ENCODE data around the gene RNF181.
"Not testable (repeated sequence)": the region's sequence is repeated elsewhere in the genome, so short reads cannot be mapped to it uniquely, and the experiment has no call there.

Gene RNF181

DNA sequence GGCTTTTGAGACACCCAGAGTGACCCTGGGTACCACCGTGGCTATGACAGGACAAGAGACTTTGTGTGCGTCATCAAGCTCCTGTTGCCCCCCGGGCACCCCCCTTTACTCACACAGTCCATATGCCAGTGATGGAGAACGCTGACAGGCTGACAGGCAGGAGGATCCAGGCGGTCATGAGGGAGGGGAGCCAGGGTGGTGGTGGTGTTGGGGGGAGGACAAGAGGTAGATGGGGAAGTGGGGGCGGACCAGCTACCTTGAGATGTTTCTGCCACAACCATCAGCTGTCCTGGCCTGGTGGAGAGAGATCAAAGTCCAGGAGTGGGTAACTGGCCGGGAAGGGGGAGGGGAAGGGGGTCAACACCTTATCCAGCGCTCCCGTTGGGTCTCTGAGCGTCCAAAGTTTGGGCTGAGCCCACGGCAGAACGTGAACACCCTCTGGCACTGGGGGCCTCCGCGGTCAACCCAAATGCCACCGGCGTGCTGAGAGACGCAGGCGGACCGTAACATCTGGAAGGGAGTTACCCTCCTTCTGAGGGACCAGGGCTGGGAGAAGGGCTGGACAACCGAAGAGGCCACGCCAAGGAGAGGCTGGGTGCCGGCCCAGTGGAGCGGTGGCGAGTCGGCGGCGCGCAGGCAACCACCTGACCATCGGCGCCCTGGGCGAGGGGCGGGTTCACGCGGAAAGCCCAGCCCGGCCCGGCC is 6.4 kb downstream of the RNF181 start:
- peak; percentile 50 for ATAC-seq
- no peak for TF ChIP-seq BACH2 (CRISPR knock-in tag; IDR thresholded peaks at IDR 0.05; ENCODE audit: borderline replicate concordance)
- TF ChIP-seq GLIS3 (CRISPR knock-in tag; IDR thresholded peaks at IDR 0.05): no peak
- TF ChIP-seq, protein P1, sequence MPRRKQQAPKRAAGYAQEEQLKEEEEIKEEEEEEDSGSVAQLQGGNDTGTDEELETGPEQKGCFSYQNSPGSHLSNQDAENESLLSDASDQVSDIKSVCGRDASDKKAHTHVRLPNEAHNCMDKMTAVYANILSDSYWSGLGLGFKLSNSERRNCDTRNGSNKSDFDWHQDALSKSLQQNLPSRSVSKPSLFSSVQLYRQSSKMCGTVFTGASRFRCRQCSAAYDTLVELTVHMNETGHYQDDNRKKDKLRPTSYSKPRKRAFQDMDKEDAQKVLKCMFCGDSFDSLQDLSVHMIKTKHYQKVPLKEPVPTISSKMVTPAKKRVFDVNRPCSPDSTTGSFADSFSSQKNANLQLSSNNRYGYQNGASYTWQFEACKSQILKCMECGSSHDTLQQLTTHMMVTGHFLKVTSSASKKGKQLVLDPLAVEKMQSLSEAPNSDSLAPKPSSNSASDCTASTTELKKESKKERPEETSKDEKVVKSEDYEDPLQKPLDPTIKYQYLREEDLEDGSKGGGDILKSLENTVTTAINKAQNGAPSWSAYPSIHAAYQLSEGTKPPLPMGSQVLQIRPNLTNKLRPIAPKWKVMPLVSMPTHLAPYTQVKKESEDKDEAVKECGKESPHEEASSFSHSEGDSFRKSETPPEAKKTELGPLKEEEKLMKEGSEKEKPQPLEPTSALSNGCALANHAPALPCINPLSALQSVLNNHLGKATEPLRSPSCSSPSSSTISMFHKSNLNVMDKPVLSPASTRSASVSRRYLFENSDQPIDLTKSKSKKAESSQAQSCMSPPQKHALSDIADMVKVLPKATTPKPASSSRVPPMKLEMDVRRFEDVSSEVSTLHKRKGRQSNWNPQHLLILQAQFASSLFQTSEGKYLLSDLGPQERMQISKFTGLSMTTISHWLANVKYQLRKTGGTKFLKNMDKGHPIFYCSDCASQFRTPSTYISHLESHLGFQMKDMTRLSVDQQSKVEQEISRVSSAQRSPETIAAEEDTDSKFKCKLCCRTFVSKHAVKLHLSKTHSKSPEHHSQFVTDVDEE (CRISPR knock-in tag; IDR thresholded peaks at IDR 0.05): no peak
- no peak for TF ChIP-seq ZC3H10 (CRISPR knock-in tag; IDR thresholded peaks at IDR 0.05)
- no peak for TF ChIP-seq RARB (CRISPR knock-in tag; IDR thresholded peaks at IDR 0.05)
- no peak for TF ChIP-seq ZFP30 (CRISPR knock-in tag; IDR thresholded peaks at IDR 0.05)
- TF ChIP-seq ZNF565 (CRISPR knock-in tag; conservative IDR thresholded peaks at IDR 0.05; ENCODE audit: low read depth): no peak
- TF ChIP-seq, protein P2, sequence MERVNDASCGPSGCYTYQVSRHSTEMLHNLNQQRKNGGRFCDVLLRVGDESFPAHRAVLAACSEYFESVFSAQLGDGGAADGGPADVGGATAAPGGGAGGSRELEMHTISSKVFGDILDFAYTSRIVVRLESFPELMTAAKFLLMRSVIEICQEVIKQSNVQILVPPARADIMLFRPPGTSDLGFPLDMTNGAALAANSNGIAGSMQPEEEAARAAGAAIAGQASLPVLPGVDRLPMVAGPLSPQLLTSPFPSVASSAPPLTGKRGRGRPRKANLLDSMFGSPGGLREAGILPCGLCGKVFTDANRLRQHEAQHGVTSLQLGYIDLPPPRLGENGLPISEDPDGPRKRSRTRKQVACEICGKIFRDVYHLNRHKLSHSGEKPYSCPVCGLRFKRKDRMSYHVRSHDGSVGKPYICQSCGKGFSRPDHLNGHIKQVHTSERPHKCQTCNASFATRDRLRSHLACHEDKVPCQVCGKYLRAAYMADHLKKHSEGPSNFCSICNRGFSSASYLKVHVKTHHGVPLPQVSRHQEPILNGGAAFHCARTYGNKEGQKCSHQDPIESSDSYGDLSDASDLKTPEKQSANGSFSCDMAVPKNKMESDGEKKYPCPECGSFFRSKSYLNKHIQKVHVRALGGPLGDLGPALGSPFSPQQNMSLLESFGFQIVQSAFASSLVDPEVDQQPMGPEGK (CRISPR knock-in tag; IDR thresholded peaks at IDR 0.05; ENCODE audit: borderline replicate concordance): no peak
- TF ChIP-seq OSR1 (CRISPR knock-in tag; IDR thresholded peaks at IDR 0.05): no peak
- no peak for TF ChIP-seq SNAI2 (CRISPR knock-in tag; IDR thresholded peaks at IDR 0.05)
- no peak for TF ChIP-seq PPARA (CRISPR knock-in tag; IDR thresholded peaks at IDR 0.05; ENCODE audit: borderline replicate concordance)
- no peak for TF ChIP-seq CSDC2 (CRISPR knock-in tag; IDR thresholded peaks at IDR 0.05)
- no peak for TF ChIP-seq ARNTL (CRISPR knock-in tag; IDR thresholded peaks at IDR 0.05; ENCODE audit: borderline replicate concordance, low read depth)
- TF ChIP-seq, protein P3, sequence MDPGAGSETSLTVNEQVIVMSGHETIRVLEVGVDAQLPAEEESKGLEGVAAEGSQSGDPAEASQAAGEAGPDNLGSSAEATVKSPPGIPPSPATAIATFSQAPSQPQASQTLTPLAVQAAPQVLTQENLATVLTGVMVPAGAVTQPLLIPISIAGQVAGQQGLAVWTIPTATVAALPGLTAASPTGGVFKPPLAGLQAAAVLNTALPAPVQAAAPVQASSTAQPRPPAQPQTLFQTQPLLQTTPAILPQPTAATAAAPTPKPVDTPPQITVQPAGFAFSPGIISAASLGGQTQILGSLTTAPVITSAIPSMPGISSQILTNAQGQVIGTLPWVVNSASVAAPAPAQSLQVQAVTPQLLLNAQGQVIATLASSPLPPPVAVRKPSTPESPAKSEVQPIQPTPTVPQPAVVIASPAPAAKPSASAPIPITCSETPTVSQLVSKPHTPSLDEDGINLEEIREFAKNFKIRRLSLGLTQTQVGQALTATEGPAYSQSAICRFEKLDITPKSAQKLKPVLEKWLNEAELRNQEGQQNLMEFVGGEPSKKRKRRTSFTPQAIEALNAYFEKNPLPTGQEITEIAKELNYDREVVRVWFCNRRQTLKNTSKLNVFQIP (CRISPR knock-in tag; IDR thresholded peaks at IDR 0.05; ENCODE audit: borderline replicate concordance, low read depth): no peak

DNA sequence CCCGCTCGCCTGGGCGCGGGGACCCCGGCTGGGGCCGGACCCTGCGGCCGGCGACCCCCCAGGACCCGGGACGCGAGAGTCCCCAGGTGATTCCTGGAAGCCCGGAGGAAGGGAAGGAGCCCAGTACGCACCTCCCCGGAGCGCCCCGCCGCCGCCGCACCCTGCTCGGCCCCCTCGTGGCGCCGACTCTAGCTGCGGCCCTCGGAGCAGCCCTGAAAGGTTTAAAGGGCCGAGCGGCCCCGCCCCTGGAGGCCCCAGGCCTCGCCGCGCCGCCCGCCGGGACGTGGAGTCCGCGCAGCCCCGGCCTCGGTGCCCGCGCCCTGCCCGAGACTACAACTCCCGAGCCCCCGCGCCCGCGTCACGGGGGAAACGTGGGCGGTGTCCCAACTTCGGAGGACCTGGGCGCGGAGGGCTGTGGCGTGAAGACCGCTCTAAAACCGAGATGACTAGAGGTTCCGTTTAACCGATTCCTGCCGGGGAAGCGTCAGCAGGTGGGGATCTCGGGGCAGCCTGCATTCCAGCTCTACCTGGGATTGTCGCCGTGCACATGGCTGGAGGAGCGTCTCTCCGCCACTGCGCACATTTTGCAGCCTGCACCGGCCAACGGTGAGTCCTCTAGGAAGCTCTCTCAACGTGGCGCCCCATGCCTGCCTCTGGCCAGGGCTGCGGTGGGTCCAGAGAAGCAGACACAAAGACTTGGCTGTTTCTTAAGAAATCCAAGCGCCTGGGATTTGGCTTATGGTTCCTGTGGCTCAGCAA is 7.1 kb downstream of the RNF181 start, which contains the start of gene TMEM150A:
TSS of gene TMEM150A (minus strand) at position 223 of the 759 bp plus-strand sequence. CDS start 750 bp downstream, outside the sequence.
- TF ChIP-seq SNAI2 (CRISPR knock-in tag; IDR thresholded peaks at IDR 0.05) (0 out of 2 replicates have a peak, but pooled peaks have one; percentile 38), ZNF70 (CRISPR knock-in tag; IDR thresholded peaks at IDR 0.05) (no peak), ZFP3 (CRISPR knock-in tag; IDR thresholded peaks at IDR 0.05) (peak; percentile 51; the same call in 1 of the 2 replicates)
- peak; percentile 95 for ATAC-seq

DNA sequence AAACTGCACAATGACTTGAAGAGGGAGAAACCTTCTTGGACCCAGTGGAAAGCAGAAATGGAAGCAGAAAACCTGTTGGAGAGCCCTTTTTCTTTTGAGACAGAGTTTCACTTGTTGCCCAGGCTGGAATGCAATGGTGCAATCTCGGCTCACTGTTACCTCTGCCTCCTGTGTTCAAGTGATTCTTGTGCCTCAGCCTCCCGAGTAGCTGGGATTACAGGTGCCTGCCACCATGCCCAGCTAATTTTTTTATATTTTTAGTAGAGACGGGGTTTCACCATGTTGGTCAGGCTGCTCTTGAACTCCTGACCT is 8.5 kb downstream of the RNF181 start:
- not testable (repeated sequence) for ATAC-seq

DNA sequence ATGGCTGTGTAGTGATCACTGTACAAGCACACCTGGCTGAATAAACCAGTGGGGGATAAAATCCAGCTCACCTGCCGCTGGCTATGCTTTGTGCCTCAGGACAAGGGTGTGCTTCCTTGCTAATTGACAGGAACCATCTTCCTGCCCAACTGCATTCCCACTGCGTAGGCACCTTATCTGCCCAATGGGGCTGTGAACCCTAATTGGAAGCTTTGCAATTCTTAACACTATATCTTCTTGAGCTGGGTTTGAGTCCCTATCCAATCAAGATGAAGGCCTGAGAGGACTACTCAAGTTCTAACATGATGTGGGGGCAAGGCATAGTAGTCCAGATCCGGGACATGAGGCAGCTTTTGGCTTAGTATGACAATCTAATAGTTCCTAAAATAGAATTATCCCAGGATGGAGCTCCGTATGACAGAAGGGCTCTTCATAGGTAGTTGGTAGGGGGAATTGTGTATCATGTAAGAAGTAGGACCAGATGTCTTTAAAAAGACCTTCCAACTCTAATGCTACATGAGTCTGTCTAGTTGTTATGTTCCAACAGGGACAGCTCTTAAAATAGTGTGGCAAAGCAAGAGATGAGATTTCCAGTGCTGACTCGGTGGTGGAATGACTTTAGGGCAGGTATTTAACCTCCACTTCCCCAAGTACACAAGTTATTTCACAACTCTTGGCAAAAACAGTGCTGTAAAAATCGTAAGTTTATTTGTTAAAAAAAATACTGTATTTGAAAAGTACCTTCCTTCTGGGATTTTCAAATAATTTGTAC is 9.2 kb downstream of the RNF181 start:
- TF ChIP-seq ZNF8 (CRISPR knock-in tag; IDR thresholded peaks at IDR 0.05) (no peak), ZFP30 (CRISPR knock-in tag; IDR thresholded peaks at IDR 0.05) (no peak), TCF4 (CRISPR knock-in tag; IDR thresholded peaks at IDR 0.05; ENCODE audit: borderline replicate concordance) (no peak), BACH2 (CRISPR knock-in tag; IDR thresholded peaks at IDR 0.05; ENCODE audit: borderline replicate concordance) (no peak), SNAI2 (CRISPR knock-in tag; IDR thresholded peaks at IDR 0.05) (no peak), ZNF565 (CRISPR knock-in tag; conservative IDR thresholded peaks at IDR 0.05; ENCODE audit: low read depth) (no peak), PPARA (CRISPR knock-in tag; IDR thresholded peaks at IDR 0.05; ENCODE audit: borderline replicate concordance) (no peak), ZNF70 (CRISPR knock-in tag; IDR thresholded peaks at IDR 0.05) (no peak), RARB (CRISPR knock-in tag; IDR thresholded peaks at IDR 0.05) (no peak)
- TF ChIP-seq, protein P4, sequence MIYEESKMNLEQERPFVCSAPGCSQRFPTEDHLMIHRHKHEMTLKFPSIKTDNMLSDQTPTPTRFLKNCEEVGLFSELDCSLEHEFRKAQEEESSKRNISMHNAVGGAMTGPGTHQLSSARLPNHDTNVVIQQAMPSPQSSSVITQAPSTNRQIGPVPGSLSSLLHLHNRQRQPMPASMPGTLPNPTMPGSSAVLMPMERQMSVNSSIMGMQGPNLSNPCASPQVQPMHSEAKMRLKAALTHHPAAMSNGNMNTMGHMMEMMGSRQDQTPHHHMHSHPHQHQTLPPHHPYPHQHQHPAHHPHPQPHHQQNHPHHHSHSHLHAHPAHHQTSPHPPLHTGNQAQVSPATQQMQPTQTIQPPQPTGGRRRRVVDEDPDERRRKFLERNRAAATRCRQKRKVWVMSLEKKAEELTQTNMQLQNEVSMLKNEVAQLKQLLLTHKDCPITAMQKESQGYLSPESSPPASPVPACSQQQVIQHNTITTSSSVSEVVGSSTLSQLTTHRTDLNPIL (CRISPR knock-in tag; IDR thresholded peaks at IDR 0.05; ENCODE audit: low read depth): no peak
- TF ChIP-seq, protein P5, sequence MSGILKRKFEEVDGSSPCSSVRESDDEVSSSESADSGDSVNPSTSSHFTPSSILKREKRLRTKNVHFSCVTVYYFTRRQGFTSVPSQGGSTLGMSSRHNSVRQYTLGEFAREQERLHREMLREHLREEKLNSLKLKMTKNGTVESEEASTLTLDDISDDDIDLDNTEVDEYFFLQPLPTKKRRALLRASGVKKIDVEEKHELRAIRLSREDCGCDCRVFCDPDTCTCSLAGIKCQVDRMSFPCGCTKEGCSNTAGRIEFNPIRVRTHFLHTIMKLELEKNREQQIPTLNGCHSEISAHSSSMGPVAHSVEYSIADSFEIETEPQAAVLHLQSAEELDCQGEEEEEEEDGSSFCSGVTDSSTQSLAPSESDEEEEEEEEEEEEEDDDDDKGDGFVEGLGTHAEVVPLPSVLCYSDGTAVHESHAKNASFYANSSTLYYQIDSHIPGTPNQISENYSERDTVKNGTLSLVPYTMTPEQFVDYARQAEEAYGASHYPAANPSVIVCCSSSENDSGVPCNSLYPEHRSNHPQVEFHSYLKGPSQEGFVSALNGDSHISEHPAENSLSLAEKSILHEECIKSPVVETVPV (CRISPR knock-in tag; IDR thresholded peaks at IDR 0.05): no peak
- no peak for ATAC-seq

Measured in SK-N-SH treated with all-trans-retinoic acid at 6 μM for 48 hours (cell line).